Measurements from ENCODE around the gene KIF4A.

DNA sequence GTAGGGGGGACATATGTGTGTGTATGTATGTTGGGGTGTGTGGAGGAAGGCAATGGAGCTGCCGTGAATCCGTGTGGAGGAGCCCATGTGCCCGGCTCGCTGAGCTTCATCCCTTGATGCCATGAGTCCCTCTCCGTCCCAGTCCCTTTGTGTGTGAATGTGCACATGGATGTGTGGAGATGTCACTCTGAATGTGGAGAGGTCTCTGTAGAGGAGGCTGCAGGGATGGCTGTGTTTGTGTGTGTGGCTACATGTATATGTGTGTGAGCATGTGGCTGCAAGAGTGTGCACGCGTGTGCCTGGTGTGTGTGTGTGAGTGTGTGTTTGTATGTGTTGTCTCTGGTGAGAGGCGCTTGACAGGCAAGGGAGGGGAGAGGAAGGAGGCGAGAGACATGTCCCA lies 156.0 kb downstream of the KIF4A start:
- TF ChIP-seq, protein P1, sequence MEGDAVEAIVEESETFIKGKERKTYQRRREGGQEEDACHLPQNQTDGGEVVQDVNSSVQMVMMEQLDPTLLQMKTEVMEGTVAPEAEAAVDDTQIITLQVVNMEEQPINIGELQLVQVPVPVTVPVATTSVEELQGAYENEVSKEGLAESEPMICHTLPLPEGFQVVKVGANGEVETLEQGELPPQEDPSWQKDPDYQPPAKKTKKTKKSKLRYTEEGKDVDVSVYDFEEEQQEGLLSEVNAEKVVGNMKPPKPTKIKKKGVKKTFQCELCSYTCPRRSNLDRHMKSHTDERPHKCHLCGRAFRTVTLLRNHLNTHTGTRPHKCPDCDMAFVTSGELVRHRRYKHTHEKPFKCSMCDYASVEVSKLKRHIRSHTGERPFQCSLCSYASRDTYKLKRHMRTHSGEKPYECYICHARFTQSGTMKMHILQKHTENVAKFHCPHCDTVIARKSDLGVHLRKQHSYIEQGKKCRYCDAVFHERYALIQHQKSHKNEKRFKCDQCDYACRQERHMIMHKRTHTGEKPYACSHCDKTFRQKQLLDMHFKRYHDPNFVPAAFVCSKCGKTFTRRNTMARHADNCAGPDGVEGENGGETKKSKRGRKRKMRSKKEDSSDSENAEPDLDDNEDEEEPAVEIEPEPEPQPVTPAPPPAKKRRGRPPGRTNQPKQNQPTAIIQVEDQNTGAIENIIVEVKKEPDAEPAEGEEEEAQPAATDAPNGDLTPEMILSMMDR (IDR thresholded peaks at IDR 0.05): no peak
- no peak for TF ChIP-seq ZFX (IDR thresholded peaks at IDR 0.05; ENCODE audit: borderline replicate concordance)

All from 22Rv1 (cell line).